GM19452 (cell line): ENCODE data around the gene CHMP2A.
"Not testable (repeated sequence)": the region's sequence is repeated elsewhere in the genome, so short reads cannot be mapped to it uniquely, and the experiment has no call there.

Experiments
- ATAC-seq: cut with Tn5 transposase; IDR thresholded peaks from one replicate; pipeline ENCODE4 v1.9.1; 2021; ENCODE audit not compliant: unreplicated experiment

The CHMP2A gene

DNA sequence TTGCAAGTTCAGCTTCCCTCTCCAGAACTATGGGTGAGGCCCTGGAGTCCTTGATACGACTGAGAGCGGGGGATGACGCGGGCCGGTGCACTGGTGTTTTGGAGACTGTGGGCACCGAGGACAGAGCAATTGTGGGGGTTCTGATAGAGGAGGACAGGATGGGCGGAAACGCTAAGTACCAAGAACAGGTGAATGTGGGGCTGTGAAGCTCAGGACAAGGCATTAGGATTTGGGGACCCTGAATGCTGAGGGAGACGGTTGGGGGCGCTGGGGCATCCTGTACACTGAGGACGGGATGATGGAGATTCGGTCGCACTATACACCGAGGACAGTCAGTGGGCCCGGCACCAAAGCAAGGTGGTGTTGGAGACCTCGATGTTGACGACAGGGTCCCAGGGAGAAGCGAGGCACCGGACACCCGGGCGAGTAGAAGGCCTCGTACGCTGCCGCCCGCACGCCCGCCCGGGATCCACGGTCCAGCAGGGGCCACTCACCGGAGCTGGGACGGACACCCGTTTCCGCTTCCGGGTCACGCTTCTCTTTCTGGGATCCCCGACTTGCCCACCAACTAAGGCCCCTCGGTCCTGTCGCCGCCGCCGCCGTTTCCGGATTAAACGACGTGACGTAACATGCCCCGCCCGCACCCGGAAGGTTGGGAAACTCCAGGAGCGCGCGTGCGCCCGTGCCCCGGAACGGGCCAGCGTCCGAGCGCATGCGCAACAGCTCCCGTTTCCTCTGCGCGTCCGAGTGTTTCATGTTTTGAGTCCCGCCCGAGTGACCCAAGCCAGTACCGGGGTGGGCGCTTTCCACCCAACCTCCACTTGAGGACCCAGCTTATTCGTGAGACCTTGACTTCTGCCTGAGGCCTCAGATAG lies at the start of gene CHMP2A:
TSS of gene CHMP2A (minus strand) at position 612 of the 875 bp plus-strand sequence. CDS start 893 bp downstream, outside the sequence.
- ATAC-seq = peak; percentile 27

DNA sequence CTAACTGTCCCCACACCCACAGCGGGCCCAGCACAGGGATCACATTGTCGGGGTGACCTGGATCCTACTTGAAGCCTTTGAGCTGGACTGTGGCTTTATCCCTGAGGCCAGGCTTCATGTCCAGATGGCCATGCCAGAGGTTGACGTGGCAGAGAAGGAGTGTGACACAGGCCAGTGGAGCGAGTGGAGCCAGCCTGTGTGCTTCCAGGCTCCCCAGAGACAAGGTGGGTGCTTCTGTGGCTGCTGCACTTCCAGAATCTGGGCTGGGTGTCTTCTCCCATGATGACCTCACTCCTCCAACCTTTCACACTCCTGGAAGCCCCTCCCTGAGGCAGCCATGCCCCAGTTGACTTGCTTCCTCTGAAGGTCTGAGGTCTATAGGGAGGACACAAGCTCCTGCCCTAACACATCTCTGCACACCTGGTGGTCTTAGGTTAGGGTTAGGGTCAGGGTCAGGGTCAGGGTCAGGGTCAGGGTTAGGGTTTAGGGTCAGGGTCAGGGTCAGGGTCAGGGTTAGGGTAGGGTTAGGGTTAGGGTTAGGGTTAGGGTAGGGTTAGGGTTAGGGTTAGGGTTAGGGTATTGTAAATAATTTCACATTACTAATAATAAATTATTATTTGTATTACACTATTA lies 31.3 kb upstream of the CHMP2A start:
- no peak for ATAC-seq

DNA sequence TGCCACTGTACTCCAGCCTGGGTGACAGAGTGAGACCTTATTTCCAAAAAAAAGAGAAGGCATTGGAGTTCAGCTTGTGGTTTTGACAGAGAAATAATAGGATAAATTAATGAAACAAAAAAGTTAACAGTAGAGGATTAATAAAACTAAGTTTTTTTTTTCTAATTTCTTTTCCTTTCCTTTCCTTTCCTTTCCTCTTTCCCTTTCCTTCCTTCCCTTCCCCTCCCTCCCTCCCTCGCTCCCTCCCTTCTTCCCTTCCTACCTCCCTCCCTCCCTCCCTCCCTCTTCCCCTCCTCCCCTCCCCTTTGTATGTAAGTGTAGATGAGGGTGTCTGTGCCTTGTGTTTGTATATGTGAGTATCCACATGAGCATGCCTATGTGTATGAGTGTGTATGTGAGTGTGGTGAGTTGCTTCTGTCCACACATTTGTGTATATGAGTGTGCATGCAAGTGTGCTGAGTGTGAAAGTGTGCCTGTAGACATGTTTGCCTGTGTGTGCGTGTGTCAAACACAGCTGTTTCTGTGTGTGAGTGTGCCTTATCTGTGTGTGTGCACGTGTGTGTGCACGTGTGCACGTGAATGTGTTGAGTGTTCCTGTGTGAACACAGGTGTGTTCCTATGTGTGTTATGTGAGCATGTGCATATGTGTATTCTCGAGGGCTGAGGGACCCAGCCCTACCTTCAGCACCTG lies 30.7 kb upstream of the CHMP2A start:
- ATAC-seq = no peak

DNA sequence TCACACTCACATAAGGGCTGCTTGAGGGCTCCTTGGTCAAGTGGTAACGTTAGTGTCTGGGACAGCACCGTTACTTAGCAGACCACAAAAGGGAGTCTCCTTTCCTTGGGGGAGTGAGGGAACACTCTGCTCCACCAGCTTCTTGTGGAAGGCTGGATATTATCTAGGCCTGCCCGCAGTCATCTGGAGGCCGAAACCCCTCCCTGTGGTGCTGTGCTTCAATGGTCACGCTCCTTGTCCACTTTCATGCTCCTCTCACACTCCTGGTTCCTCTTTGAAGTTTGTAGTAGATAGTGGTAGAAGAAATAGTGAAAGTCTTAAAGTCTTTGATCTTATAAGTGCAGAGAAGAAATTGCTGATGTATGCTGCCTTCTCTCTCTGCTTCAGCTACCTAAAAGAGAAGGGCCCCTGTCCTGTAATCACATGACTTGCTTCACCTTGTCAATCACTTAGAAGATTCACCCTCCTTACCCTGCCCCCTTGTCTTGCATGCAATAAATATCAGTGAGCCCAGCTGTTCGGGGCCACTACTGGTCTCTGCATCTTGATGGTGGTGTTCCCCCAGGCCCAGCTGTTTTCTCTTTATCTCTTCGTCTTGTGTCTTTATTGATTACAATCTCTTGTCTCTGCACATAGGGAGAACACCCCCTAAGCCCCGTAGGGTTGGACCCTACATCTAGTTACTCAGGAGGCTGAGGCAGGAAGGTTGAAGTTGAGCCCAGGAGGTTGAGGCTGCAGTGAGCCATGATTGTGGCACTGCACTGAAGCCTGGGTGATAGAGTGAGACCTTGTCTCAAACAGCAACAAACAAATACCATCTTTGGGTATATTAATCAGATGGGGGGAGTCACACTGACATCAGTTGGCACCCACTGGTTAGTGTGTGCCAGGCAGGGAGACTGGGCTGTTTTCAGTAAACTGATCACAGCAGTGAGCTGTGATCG lies 29.9 kb upstream of the CHMP2A start:
- no peak for ATAC-seq

DNA sequence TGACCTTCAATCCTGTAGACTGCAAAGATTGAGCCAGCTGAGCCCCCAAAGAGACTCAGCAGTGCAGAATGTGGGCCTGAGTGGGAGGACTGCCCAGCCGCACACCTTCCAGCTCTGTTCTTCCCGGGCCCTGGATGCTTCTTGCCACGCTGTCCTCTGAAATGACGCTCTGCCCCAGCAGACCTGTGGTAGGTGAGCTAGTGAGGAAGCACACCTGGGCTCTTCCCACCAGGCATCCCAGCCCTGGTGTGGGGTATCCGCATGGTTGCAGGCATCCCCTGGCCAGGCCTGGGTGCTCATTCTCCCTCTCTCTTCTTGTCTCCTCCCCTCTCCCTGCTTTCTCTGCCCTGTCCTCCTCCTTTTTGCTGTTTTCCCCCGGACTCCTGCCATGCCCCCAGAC lies 28.1 kb upstream of the CHMP2A start:
- no peak for ATAC-seq

DNA sequence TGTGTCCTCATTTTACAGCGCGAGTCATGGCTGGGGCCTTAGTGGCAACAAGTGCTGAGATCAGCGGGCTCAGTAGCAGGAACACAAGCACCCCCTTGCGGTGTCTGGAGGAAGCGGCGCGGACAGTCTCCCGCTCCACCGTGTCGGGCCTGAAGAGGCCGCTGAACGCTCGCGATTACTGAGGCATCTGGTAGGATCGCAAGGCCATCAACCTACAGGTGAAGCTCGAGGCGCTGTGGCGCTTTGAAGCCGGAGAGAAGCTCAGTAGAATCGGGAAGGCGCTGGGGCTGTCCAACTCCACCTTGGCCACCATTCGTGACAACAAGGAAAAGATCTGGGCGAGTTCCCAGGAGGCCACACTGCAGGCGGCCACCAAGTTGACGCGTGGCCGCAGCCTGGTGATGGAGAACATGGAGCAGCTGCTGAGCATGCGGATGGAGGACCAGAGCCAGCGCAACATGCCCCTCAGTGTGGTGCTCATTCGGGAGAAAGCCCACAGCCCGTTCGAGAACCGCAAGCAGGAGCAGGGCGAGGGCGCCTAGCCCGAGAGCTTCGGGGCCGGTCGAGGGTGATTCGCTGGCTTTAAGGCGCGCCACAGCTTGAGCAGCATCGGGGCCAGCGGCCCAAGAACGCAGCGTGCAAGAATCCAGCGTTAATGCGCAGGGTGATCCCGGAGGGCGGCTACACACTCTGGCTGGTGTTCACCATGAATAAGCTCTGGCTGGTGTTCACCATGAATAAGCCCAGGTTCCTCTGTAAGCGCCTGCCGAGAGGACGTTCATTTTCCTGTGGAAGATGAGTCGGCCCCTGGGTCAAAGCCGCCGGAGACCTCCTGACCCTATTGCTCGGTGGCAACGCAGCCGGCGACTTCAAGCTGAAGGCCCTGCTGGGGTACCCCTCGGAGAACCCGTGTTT lies 26.6 kb upstream of the CHMP2A start:
- ATAC-seq = peak; percentile 73

DNA sequence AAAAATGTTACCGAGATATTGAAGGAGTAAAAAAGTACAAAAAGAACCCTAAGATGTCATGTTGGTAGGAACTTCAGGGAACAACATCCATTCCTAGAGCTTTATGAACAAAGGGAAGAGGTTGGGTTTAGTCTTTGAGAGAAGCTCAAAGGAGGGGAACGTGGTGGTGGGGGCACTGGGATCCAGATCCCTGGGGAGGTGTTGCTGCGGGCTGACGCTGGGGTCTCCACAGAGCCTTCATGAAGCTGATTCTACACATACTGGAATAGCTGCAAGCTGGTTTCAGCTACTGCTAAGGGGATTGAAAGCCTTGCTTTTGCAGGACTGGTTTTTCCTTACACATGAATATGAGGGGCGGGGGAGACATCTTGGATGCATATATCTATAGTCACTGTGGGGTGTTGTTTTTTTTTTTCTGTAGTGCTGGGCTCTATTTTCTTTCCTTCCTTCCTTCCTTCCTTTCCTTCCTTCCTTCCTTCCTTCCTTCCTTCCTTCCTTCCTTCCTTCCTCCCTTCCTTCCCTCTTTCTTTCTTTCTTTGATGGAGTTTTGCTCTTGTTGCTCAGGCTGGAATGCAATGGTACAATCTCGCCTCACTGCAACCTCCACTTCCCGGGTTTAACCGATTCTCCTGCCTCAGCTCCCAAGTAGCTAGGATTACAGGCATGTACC lies 24.7 kb upstream of the CHMP2A start:
- no peak for ATAC-seq

DNA sequence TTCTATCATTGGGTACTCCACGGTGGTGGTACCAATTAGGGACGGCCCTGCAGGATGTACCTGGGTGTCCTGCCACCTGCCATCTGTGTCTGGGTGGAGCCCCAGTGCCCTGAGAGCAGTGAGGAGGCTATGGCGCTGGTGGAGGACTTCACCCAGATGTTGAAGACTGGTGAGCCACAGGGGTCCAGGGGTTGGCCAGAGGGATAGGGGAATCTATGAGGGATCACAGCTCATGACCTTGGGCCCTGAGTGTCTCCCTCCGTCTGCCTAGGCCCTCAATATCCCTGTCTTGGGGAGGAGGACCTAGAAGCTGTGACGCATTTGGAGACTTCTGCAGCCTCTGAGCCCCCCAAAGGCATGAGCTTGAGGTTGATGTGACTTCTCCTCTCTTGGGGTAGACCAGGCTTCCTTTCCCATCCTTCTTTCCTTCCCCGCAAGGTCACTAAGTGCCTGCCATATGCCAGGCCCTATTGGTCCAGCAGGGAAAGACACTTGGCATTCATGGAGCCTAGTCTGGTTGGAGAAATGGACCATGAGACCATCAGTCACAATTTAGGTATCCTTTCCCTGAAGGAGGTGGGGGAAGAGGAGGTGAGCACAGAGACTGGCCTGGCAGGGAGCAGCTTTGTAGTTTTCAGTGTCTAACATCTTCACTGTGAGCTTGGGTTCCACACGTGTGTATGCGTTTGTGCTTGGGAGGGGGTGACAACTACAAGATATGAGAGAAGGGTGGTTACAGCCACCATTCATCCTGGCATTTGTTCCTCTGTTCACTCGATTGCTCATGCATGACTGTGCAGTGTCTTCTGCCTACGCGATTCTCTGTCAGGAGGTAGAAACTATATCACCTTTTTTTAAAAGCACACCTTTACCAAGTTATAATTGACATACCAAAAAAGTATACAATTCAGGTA lies 23.4 kb upstream of the CHMP2A start:
- no peak for ATAC-seq

DNA sequence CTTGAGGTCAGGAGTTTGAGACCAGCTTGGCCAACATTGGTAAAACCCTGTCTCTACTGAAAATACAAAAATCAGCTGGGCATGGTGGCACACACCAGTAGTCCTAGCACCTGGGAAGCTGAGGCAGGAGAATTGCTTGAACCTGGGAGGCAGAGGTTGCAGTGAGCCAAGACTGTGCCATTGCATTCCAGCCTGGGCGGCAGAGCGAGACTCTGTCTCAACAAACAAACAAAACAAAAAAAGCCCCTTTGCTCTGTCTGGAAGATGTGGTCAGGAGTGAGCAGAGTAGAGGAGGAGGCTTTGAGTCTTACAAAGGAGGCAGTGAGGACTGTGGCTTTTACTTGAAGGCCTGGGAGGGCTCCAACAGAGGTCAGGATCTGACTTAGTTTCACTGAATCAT lies 22.7 kb upstream of the CHMP2A start:
- ATAC-seq = not testable (repeated sequence)

DNA sequence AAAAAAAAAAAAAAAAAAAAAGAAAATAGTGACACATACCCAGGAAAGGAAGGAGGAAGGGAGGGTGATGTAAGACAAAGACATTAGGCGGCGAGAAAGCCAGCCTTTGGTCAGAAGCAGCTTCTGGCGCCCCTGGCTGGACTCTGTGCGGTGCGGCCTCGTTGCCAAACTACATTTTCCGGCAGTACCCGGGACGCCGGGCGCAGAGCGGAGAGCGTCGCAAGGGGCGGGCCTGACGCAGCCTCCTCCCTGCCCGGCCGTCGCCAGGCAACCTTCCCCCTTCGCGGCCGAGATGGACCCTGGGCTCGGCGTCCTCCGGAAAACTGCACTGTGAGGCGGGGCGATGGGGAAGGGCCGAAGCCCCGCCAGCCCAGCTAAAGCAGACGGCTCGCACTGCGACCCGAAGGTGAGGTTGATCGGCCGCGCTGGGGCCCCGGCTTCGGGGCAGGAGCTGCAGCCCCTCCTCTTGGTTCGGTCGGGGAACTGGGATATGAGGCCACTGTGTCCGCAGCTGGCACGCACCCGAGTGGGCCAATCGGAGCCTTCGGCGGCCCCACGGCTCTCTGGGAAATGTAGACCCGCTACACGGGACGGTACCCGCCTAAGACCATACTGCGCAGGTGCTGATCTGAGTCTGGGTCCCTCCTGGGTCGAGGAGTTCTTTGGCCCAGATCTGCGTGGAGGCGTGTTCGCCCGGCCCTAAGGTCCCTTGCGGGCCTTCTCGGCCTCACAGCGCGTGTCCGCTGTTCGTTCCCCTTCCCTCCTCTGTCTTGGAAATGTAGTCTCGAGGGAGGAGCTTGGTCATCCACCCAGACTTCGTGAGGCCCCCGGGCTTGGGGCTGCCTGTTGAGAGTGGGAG lies 20.5 kb upstream of the CHMP2A start:
- ATAC-seq = peak; percentile 48

DNA sequence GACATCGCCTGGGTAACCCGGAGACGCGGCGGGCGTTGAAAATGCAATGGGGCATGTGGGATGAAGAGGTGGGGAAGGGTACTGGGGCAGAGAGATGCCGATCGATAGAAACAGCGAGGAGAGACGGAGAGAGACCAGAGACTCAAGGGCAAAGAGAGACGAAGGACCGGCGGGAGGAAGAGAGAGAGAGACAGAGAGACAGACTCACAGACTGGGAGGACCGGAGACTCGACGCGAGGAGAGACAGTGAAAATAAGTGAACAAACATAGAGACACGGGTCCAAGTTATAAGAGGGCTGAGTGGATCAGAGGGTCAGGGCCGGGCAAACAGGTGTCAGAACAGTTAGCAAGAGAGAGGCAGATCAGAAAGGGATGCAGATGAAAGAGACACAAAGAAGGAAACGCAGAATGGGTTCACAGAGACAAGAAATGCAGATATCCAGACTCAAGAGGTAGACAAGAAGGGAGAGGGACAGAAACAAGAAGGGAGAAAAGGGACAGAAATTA lies 18.8 kb upstream of the CHMP2A start:
- no peak for ATAC-seq

DNA sequence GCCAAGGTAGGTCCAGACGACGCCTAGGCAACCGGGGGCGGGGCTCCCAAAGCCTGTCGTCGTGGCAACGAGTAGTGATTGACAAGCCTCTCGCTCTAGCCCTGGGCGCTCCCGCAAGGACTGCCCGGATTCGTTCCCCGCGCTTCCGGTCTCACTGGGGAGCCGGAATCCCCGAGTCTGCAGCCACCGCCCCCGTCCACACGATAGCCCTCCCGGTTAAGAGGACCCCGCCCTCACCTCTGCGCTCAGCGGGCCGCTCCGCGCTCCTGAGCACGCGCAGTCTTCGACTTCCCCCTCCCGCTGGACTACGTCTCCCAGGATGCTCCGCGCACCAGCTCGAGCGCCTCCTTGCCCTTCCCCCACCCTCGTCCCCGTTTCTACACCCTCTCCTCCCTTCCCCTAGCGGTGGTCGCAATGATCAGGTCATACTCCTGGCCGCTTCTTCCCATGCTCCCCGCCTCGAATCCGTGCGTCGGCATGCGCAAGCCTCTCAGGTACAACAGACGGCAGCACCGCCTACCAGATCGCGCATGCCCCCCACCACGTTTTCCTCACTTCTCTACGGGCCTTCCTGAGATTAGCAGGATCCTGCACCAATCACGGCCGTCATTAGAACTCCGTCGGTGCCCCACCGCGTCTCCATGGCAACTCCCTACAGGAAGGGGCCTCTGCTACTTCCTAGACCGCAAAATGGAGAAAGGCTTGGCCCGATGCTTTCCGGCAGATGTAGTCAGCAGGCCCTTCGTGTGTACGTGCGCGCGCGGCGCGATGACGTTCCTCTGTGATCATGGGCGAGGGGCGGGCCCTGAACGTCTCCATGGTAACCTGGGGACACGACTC lies 18.1 kb upstream of the CHMP2A start, which contains the start of gene MZF1:
TSS of gene MZF1 (minus strand) at position 518 of the 840 bp plus-strand sequence. CDS start 1,946 bp downstream, outside the sequence.
- peak; percentile 55 for ATAC-seq

DNA sequence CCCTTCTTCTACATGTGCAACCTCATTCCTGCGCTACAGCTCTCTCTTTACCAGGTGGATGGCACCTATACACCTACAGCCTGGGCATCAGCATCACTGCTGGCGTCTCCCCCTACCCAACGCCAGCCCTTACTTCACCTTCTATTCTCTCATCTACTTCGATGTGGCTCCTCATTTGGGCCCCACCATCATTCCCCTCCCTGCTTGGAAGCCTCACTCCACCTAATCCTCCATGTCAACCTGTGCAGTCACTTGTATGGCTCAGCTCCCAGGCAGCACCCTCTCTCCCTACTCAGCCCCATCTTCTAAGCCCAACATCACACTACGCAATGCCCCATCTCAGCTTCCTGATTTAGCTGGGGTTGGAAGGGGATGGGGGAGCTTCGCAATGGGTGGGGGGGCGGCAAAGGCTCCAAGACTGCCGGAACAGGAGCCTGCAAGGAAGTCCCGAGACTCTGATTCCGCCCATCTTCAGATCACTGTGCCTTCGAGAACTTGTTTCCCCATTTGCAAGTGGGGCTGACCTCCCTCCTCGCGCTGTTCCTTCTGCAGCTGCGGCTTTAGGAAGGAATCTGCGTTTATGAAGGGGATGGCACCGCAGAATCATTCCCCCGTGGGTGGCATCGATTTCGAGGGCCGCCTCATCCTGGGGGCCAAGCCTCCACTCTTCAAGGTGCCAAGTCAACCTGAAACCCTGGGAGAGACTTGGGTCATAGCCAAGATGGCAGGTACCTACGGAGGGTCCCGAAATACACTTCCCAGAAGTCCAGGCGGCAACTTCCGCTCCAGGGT lies 17.3 kb upstream of the CHMP2A start:
- no peak for ATAC-seq

DNA sequence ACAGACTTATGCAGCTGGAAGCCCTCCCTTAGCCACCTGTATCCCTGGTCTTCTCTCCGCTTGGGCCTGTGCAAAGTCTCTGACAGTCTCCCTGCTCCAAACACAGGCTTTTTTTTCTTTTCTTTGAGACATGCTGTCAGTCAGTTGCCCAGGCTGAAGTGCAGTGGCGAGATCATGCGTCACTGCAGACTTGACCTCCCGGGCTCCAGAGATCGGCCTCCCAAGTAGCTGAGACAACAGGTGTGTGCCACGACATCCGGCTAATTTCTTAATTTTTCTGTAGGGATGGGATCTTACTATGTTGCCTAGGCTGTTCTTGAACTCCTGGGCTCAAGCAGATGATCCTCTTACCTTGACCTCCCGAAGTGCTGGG lies 16.7 kb upstream of the CHMP2A start:
- no peak for ATAC-seq
